ENCODE results near the gene VGF. TPM values are rescaled to one million over a fixed set of nuclear protein-coding genes. Genes with fewer than 3 reads are reported as not detected.
A peak's percentile ranks its signal among the peaks of the same experiment; 100 is the strongest.

VGF gene
- total and polyA plus RNA-seq, 2 donors (not counting 3 experiments of a cell fraction or from before 2014, with no cell fraction given): 0.03 TPM; not detected in 1

DNA sequence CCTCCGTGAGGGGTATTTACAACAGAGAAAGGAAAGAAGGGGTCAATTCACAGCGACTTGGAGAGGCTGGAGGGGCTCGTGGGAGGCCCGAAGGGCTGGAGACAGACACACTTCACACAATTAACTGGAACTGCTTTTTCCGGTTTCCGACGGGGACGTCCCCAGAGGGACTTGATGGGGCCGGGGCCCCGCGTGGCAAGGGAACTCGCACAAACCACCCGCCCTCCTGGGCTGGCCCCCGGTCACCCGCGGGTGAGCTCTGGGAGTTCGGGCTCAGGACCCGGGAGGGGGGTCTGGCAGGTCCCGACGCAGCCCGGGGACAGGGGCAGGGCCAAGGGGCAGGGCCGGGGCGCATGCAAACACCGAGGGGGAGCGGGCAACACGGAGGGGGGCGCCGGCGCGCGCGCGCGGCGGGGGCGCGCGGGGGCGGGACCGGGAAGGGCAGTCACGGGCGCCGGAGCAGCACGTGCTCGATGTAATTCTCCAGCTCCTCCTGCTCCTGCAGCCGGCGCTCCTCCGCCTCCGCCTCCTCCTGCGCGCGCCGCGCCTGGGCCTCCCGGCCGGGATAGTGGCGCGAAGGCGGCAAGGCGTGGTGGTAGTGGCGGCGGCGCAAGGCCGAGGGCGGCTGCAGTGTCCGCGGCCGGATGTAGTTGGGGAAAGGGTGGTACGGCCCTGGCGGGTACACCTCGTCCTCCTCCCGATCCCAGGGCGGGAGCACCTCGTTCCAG is 2.7 kb downstream of the VGF start:
- Histone ChIP-seq H3K4me3 (replicated peaks in 1 of 3; ENCODE audit: insufficient read depth in 1 of 3, low read depth in 1 of 3, low read length in 3 of 3) (peak overlapping the region in 1 of 3 experiments; percentile 14), H3K79me2 (ENCODE audit: control insufficient read depth, insufficient read depth, low read length) (no peaks in the 10 kb centered on the region), H3K36me3 (ENCODE audit: control insufficient read depth in 2 of 2, extremely low read depth in 1 of 2, insufficient read depth in 2 of 2, low read length in 2 of 2) (peaks cover 3 to 9% of the 10 kb centered on the region in 2 experiments), H3K9me1 (replicated peaks; ENCODE audit: control insufficient read depth, extremely low read depth, insufficient read depth, low read length) (no peaks in the 10 kb centered on the region), H3K9me3 (replicated peaks; ENCODE audit: control insufficient read depth, insufficient read depth, low read length) (no peaks in the 10 kb centered on the region), H3K4me1 (ENCODE audit: control insufficient read depth, extremely low read depth, insufficient read depth, low read length) (peaks cover 16% of the 10 kb centered on the region), H3K9ac (replicated peaks; ENCODE audit: extremely low read depth, insufficient read depth, low read length) (no peak overlapping the region), H4K20me1 (replicated peaks; ENCODE audit: control insufficient read depth, extremely low read depth, insufficient read depth, low read length) (no peaks in the 10 kb centered on the region), H3K4me2 (ENCODE audit: insufficient read depth, low read length) (peak overlapping the region; percentile 7), H3K27me3 (ENCODE audit: control insufficient read depth in 2 of 2, insufficient read depth in 2 of 2, low read length in 2 of 2) (peaks cover 30 to 38% of the 10 kb centered on the region in 2 experiments), H2AFZ (ENCODE audit: low read depth, low read length) (no peak overlapping the region), H3K27ac (ENCODE audit: insufficient read depth, low read depth, low read length) (no peak overlapping the region)
- DNase-seq (ENCODE audit: low read depth, low spot score): no peak
- ChIA-PET CTCF (interaction anchor here (1.2 to 1.7 kb wide), 2 partner anchors 19 to 120 kb away, joined by 3 to 16 read pairs; no protein-coding TSS in a partner anchor), POLR2A (interaction anchor here (0.6 to 1.0 kb wide), 2 partner anchors 36 to 84 kb away, joined by 3 read pairs; partner anchors contain the start of gene SERPINE1)
- no peak for FAIRE-seq
- TF ChIP-seq FOS (IDR thresholded peaks at IDR 0.05; ENCODE audit: borderline replicate concordance, insufficient read depth, low read length): no peak
- TF ChIP-seq, protein P1, sequence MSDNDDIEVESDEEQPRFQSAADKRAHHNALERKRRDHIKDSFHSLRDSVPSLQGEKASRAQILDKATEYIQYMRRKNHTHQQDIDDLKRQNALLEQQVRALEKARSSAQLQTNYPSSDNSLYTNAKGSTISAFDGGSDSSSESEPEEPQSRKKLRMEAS (IDR thresholded peaks at IDR 0.05; ENCODE audit: insufficient read depth, insufficient read length): peak; percentile 44
- TF ChIP-seq POLR2AphosphoS5 (IDR thresholded peaks at IDR 0.05; ENCODE audit: insufficient read depth, low read depth, low read length): peak; percentile 40
- TF ChIP-seq EZH2 (IDR thresholded peaks at IDR 0.05; ENCODE audit: borderline replicate concordance, low read depth, low read length, severe bottlenecking): no peak
- no peak for TF ChIP-seq MYC (IDR thresholded peaks at IDR 0.05; ENCODE audit: low read depth, low read length)
- no peak for TF ChIP-seq GATA2 (IDR thresholded peaks at IDR 0.05; ENCODE audit: insufficient read depth, insufficient read length, low read depth, low read length)
- peak; percentile 12 for TF ChIP-seq POLR2A (IDR thresholded peaks at IDR 0.05; ENCODE audit: low read depth, low read length)
- TF ChIP-seq, protein P2, sequence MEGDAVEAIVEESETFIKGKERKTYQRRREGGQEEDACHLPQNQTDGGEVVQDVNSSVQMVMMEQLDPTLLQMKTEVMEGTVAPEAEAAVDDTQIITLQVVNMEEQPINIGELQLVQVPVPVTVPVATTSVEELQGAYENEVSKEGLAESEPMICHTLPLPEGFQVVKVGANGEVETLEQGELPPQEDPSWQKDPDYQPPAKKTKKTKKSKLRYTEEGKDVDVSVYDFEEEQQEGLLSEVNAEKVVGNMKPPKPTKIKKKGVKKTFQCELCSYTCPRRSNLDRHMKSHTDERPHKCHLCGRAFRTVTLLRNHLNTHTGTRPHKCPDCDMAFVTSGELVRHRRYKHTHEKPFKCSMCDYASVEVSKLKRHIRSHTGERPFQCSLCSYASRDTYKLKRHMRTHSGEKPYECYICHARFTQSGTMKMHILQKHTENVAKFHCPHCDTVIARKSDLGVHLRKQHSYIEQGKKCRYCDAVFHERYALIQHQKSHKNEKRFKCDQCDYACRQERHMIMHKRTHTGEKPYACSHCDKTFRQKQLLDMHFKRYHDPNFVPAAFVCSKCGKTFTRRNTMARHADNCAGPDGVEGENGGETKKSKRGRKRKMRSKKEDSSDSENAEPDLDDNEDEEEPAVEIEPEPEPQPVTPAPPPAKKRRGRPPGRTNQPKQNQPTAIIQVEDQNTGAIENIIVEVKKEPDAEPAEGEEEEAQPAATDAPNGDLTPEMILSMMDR (IDR thresholded peaks at IDR 0.05; ENCODE audit: extremely low read depth in 1 of 2, insufficient read depth in 1 of 2, low read depth in 1 of 2, low read length in 2 of 2): peak in 1 of 2 donors; percentile 2
- no peak for TF ChIP-seq JUN (IDR thresholded peaks at IDR 0.05; ENCODE audit: borderline replicate concordance, insufficient read depth, insufficient read length, low read depth)
- dilution Hi-C loops (cut with MboI; ENCODE audit: extremely low pct_ligation_motif_present, low sequenced_read_pairs): no loop called here
- intact Hi-C loops (cut with micrococcal nuclease): loop anchor here (10.0 kb wide), 1 partner anchor 268 kb away; the partner anchor contains the start of gene ACHE
- BruUV-seq (replicated peaks): no TSS peak

Data from endothelial cell of umbilical vein (primary cell).